HFF-Myc (cell line): ENCODE results near the gene MINDY2.
"Not testable (repeated sequence)": the region's sequence is repeated elsewhere in the genome, so short reads cannot be mapped to it uniquely, and the experiment has no call there.

Source experiments
- DNase-seq: peaks from one replicate; pipeline ENCODE4 v3.0.0-alpha.2; 2011; ENCODE audit warnings: low read depth; ENCODE audit errors: extremely low read depth
- H3K4me3 ChIP-seq: replicated peaks from 2 replicates; pipeline ENCODE4 v1.5.1; 2011; ENCODE audit warnings: low read depth, mild to moderate bottlenecking, control low read depth, low read length
- TF ChIP-seq, protein P1 (sequence below): IDR thresholded peaks from 2 replicates; pipeline ENCODE4 v1.5.1; 2012; ENCODE audit warnings: mild to moderate bottlenecking, low read depth, low read length, control low read depth; ENCODE audit errors: missing control alignments

MINDY2 gene

DNA sequence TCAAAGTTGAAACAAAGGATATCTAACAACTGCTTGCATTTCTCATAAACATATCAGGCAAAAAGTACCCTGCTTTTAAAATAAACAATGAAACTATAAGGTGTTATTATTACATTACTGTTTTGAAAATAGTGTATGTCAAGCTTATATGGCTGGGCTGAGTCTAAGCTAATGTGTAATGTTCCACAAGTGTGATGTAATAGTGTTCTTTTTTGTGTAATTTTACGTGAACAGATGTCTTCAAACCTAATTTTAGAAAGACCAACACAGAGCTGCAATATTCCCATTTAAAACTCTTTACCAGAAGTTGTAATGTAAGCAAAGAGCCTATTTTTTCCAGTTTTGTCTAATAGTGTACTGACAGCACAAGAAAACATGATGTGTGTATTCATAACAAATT lies 34.0 kb downstream of the MINDY2 start:
- TF ChIP-seq, protein P1, sequence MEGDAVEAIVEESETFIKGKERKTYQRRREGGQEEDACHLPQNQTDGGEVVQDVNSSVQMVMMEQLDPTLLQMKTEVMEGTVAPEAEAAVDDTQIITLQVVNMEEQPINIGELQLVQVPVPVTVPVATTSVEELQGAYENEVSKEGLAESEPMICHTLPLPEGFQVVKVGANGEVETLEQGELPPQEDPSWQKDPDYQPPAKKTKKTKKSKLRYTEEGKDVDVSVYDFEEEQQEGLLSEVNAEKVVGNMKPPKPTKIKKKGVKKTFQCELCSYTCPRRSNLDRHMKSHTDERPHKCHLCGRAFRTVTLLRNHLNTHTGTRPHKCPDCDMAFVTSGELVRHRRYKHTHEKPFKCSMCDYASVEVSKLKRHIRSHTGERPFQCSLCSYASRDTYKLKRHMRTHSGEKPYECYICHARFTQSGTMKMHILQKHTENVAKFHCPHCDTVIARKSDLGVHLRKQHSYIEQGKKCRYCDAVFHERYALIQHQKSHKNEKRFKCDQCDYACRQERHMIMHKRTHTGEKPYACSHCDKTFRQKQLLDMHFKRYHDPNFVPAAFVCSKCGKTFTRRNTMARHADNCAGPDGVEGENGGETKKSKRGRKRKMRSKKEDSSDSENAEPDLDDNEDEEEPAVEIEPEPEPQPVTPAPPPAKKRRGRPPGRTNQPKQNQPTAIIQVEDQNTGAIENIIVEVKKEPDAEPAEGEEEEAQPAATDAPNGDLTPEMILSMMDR: no peak
- no peak for DNase-seq
- H3K4me3 ChIP-seq: no peak overlapping the region

DNA sequence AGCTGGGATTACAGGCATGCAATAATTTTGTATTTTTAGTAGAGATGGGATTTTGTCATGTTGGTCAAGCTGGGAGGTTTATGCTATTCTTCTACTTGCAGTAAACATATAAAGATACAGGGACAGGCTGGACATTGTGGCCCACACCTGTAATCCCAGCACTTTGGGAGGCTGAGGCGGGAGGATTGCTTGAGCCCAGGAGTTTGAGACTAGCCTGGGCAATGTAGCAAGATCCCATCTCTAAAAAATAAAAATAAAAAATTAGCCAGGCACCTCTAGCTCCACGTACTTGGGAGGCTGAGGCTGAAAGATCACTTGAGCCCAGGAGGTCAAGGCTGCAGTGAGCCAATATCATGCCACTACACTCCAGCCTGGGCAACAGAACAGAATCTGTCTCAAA lies 52.2 kb downstream of the MINDY2 start:
- DNase-seq, H3K4me3 ChIP-seq: not testable (repeated sequence)

DNA sequence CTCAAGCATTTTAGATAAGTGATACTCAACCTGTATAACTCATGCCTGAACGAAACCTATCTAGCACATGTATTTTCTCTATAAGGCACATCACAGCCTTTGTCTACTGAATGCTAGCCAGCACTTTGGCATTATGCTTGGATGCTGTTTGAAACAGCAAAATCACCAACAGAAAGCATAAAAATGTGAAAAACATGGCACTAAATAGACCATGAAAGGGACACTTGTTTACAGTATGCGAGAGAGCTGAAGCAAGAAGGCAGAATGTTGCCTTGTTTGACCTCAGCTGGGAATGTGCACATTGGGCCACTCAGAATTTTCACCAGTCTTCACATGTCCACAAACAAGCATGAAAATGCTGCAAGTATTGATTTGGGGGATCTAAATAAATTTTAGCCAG lies 59.5 kb downstream of the MINDY2 start:
- no peak overlapping the region for H3K4me3 ChIP-seq
- TF ChIP-seq, protein P1: no peak

DNA sequence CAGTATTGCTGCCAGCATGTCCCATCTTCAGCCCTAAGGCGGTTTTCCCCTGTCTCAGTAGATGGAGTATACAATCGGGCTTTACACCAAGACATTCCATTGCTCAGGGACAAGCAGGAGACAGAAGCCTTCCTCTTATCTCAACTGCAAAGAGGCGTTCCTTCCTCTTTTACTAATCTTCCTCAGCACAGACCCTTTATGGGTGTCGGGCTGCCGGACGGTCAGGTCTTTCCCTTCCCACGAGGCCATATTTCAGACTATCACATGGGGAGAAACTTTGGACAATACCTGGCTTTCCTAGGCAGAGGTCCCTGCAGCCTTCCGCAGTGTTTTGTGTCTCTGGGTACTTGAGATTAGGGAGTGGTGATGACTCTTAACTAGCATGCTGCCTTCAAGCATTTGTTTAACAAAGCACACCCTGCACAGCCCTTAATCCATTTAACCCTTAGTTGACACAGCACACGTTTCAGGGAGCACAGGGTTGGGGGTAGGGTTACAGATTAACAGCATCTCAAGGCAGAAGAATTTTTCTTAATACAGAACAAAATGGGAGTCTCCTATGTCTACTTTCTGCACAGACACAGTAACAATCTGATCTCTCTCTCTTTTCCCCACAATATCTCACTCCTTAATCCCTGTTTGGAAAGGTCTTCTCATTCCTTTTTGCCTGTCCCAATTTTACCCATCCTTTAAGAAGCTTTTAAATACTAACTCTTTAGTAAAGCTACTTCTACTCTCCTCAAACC lies 62.8 kb downstream of the MINDY2 start:
- not testable (repeated sequence) for DNase-seq, H3K4me3 ChIP-seq

More for the DNA sequence above, 59.5 kb downstream of the MINDY2 start:
- no peak for DNase-seq

DNA sequence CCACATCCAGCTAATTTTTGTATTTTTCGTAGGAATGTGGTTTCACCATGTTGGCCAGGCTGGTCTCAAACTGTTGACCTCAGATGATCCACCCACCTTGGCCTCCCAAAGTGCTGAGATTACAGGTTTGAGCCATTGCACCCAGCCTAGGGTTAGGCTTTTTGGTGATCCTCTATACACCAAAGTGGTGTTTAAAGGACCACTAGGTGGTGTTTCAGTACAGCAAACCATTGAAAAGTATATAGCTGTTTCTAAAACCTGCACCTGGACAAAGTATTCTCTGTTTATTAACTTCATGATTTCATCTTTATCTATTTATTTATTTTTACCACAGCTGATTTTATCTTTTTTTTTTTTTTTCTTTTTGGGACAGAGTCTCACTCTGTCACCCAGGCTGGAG lies 68.4 kb downstream of the MINDY2 start:
- no peak overlapping the region for H3K4me3 ChIP-seq
- TF ChIP-seq, protein P1: peak; percentile 38
- no peak for DNase-seq

DNA sequence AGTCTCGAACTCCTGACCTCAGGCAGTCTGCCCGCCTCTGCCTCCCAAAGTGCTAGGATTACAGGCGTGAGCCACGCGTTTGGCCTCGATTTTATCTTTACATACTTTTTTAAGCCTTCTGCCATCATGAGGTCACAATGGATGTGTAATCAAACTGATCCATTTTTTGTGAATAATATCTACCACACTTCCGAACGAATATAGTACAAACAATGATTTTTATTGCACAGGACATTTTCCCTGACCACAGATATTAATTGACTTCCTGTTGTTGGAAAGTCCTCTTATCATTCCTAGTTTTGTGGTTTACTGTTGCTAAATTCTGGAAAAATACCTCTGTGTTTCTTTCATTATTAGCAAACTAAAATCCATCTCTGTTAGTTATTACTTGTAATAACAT lies 68.9 kb downstream of the MINDY2 start:
- DNase-seq: no peak
- TF ChIP-seq, protein P1: no peak
- H3K4me3 ChIP-seq: no peak overlapping the region

DNA sequence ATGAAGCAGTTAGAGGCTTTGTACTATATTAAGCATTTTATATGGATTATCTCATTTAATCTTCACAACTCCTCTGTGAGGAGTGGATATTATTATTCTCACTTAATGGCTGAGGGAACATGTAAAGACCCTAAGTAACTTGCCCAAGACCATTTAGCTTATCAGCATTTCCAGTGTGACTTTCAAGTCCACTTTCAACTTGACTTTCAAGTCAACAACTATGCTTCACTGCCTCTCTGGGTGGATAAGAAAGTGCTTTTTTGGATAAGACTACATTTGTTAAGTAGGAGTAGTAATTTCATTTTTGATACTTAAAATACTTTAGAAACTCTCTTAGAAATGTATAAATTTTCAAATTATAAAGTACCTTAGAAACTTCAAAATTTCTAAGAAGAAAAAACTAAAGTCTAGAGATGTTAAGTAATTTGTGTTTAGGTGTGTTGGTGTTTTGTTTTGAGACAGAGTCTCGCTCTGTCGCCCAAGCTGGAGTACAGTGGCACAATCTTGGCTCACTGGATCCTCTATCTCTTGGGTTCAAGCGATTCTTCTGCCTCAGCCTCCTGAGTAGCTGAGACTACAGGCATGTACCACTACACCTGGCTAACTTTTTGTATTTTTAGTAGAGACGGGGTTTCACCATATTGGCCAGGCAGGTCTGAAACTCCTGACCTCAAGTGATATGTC lies 71.8 kb downstream of the MINDY2 start:
- no peak overlapping the region for H3K4me3 ChIP-seq
- TF ChIP-seq, protein P1: no peak
- DNase-seq: no peak

DNA sequence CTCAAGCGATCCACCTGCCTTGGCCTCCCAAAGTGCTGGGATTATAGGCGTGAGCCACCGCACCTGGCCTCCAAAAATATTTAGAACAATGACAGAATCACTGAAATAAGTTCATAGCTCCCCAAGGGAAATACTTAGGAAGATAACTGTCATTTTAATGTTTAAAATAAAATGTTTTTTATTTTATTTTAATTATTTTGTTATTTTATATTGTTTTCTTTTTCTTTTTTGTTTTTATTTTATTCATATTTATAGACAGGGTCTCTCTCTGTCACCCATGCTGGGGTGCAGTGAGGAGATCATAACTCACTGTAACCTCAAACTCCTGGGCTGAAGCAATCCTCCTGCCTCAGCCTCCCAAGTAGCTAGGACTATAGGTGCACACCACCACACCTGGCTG lies 80.1 kb downstream of the MINDY2 start:
- not testable (repeated sequence) for DNase-seq, H3K4me3 ChIP-seq
